ENCODE measurements around the gene CDHR2.

CDHR2 gene

DNA sequence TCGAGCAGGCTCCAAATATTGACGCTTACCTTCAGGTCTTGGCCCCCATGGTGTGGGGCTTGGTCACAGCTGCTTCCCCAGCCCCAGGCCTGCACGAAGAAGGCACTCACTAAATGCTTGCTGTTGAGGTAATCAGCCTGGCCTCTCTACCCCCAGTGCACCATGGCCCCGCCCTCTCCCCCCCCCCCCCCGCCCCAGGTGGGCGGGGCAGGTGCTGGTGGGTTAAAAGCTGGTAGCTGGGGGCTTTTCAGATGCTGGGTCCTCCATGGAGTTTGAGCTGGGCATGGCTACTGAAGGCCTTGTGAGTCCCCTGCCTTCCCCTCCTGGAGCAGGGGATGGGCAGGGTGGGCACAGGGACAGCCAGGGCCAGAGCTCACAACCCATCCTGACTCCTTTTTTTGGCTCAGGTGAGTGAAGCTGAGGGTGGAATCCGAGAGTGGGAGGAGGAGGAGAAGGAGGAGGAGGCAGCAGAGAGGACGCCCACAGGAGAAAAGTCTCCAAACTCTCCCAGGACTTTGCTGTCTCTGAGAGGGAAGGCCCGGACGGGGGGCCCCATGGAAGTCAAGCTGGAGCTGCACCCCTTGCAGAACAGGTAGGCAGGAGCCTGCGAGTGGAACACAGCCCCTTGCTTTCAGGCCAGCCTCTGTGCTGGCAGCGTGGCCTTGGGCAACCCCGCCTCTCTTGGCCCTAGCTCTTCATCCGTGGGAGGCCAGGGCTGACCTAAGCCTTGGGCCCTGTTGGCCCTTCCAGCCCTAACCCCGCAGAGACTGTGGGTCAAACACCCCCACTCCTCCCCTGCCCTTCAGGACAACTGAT, 93.7 kb downstream of the CDHR2 start:
- TF ChIP-seq, protein P1, sequence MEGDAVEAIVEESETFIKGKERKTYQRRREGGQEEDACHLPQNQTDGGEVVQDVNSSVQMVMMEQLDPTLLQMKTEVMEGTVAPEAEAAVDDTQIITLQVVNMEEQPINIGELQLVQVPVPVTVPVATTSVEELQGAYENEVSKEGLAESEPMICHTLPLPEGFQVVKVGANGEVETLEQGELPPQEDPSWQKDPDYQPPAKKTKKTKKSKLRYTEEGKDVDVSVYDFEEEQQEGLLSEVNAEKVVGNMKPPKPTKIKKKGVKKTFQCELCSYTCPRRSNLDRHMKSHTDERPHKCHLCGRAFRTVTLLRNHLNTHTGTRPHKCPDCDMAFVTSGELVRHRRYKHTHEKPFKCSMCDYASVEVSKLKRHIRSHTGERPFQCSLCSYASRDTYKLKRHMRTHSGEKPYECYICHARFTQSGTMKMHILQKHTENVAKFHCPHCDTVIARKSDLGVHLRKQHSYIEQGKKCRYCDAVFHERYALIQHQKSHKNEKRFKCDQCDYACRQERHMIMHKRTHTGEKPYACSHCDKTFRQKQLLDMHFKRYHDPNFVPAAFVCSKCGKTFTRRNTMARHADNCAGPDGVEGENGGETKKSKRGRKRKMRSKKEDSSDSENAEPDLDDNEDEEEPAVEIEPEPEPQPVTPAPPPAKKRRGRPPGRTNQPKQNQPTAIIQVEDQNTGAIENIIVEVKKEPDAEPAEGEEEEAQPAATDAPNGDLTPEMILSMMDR (IDR thresholded peaks at IDR 0.05; ENCODE audit: insufficient read depth, low read depth, low read length, missing control alignments), result no peak
- H3K4me3 ChIP-seq (ENCODE audit: low read length), result no peak overlapping the region
- no peak for DNase-seq (ENCODE audit: low read depth)

- H3K4me3 ChIP-seq (ENCODE audit: low read length), result no peak overlapping the region
- DNase-seq (ENCODE audit: low read depth), result no peak
- TF ChIP-seq, protein P1 (IDR thresholded peaks at IDR 0.05; ENCODE audit: insufficient read depth, low read depth, low read length, missing control alignments), result no peak
Observed at GRCh38 chr5:176643491-176644219, 94.5 kb downstream of the CDHR2 start.

- no peak overlapping the region for H3K4me3 ChIP-seq (ENCODE audit: low read length)
- no peak for DNase-seq (ENCODE audit: low read depth)
- TF ChIP-seq, protein P1 (IDR thresholded peaks at IDR 0.05; ENCODE audit: insufficient read depth, low read depth, low read length, missing control alignments), result no peak
Observed at GRCh38 chr5:176644294-176644693, 95.2 kb downstream of the CDHR2 start.

DNA sequence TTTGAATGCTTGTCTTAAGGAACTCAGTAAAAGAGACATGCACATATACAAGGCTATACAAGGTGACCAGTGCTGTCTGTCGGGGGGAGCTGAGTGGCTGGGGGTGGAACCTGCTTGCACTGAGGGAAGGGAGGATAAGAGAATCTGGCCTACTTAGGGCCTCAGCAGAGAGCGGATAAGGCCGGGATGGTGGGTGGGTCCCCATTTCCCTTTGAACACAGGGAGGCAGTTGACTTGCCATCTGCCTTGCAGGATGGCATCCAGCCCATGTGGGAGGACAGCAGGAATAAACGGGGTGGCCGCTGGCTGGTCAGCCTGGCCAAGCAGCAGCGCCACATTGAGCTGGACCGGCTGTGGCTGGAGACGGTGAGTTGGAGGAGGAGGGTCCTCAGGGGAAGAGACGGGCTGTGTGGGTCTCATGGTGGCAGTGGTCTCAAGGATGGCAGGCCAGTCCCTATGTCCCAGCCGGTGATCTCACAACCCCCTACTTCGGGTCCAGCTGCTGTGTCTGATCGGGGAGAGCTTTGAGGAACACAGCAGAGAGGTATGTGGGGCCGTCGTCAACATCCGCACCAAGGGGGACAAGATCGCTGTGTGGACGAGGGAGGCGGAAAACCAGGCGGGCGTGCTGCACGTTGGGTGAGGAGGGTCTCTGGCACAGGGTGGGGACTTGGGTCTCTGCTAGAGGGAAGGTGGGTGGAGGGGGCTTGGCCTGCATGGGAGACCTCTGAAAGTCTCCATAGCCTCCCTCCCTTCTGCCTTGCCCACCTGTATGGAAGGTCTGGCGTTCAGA, 95.9 kb downstream of the CDHR2 start:
- DNase-seq (ENCODE audit: low read depth), result no peak
- TF ChIP-seq, protein P1 (IDR thresholded peaks at IDR 0.05; ENCODE audit: insufficient read depth, low read depth, low read length, missing control alignments), result no peak
- H3K4me3 ChIP-seq (ENCODE audit: low read length), result no peak overlapping the region
